Right forelimb (tissue), 1 donor: ENCODE measurements around the gene C2orf78.

ENCODE experiments used
- DNase-seq: peaks from one replicate; pipeline ENCODE4 v3.0.0-alpha.2; 2018

C2orf78 gene

GRCh38 chr2:73841912-73842738, 58.1 kb downstream of the C2orf78 start:
- DNase-seq = no peak

- no peak for DNase-seq
Observed at GRCh38 chr2:73842739-73843019, 58.7 kb downstream of the C2orf78 start.

GRCh38 chr2:73844087-73844486, 60.1 kb downstream of the C2orf78 start:
- DNase-seq = no peak

GRCh38 chr2:73850009-73850408, 66.0 kb downstream of the C2orf78 start:
- DNase-seq = no peak

- no peak for DNase-seq
Observed at GRCh38 chr2:73851274-73851673, 67.3 kb downstream of the C2orf78 start.

- no peak for DNase-seq
Observed at GRCh38 chr2:73852020-73852419, 68.0 kb downstream of the C2orf78 start.

- DNase-seq = no peak
Observed at GRCh38 chr2:73855526-73855925, 71.5 kb downstream of the C2orf78 start.

- no peak for DNase-seq
Observed at GRCh38 chr2:73856214-73856613, 72.2 kb downstream of the C2orf78 start.

GRCh38 chr2:73859721-73860586, 76.0 kb downstream of the C2orf78 start:
- DNase-seq = no peak

GRCh38 chr2:73862987-73863386, 79.0 kb downstream of the C2orf78 start:
- no peak for DNase-seq
